H9 (cell line): ENCODE data around the gene SFMBT2. TPM values are rescaled to one million over a fixed set of nuclear protein-coding genes. Genes with fewer than 3 reads are reported as not detected.

ENCODE experiments used
- DNase-seq: peaks from one replicate; pipeline ENCODE4 v3.0.0-alpha.2; 2017
- H2AFZ ChIP-seq: one replicate; pipeline ENCODE4 v1.6.1; 2013; ENCODE audit warnings: mild to moderate bottlenecking, low read length, control low read depth, moderate library complexity
- H2AK5ac ChIP-seq: 2 replicates; pipeline ENCODE4 v1.6.1; 2013; ENCODE audit warnings: low read length, control low read depth, mixed read lengths; ENCODE audit not compliant: insufficient read length
- H2BK120ac ChIP-seq: one replicate; pipeline ENCODE4 v1.6.1; 2013; ENCODE audit warnings: low read depth, mild to moderate bottlenecking, low read length, control low read depth, inconsistent platforms; ENCODE audit not compliant: poor library complexity, severe bottlenecking
- H2BK12ac ChIP-seq: 2 replicates; pipeline ENCODE4 v1.6.1; 2013; ENCODE audit warnings: low read length, control low read depth, mixed read lengths, low read depth; ENCODE audit not compliant: insufficient read length
- H2BK15ac ChIP-seq: 2 replicates; pipeline ENCODE4 v1.6.1; 2013; ENCODE audit warnings: low read depth, low read length, control low read depth
- H2BK20ac ChIP-seq: one replicate; pipeline ENCODE4 v1.6.1; 2013; ENCODE audit warnings: low read depth, mild to moderate bottlenecking, low read length, control low read depth, inconsistent platforms; ENCODE audit not compliant: poor library complexity, severe bottlenecking
- H2BK5ac ChIP-seq: 2 replicates; pipeline ENCODE4 v1.6.1; 2013; ENCODE audit warnings: low read length, control low read depth, mixed read lengths; ENCODE audit not compliant: insufficient read length
- H3K14ac ChIP-seq: 2 replicates; pipeline ENCODE4 v1.6.1; 2013; ENCODE audit warnings: low read length, control low read depth; ENCODE audit not compliant: insufficient read depth
- H3K18ac ChIP-seq: 2 replicates; pipeline ENCODE4 v1.6.1; 2013; ENCODE audit warnings: low read depth, mild to moderate bottlenecking, mixed read lengths, low read length, control low read depth; ENCODE audit not compliant: insufficient read length
- H3K23ac ChIP-seq: 2 replicates; pipeline ENCODE4 v1.6.1; 2013; ENCODE audit warnings: low read length, control low read depth, mixed read lengths, low read depth; ENCODE audit not compliant: insufficient read length
- H3K23me2 ChIP-seq: 2 replicates; pipeline ENCODE4 v1.6.1; 2013; ENCODE audit warnings: low read depth, mild to moderate bottlenecking, mixed read lengths, low read length, control low read depth; ENCODE audit not compliant: insufficient read length, poor library complexity, severe bottlenecking
- H3K27ac ChIP-seq: 2 replicates; pipeline ENCODE4 v1.5.1; 2013; ENCODE audit warnings: low read length, control low read depth, mixed read lengths, low read depth; ENCODE audit not compliant: insufficient read length
- H3K27me3 ChIP-seq: 2 replicates; pipeline ENCODE4 v1.6.1; 2013; ENCODE audit warnings: low read length, control low read depth, inconsistent platforms; ENCODE audit not compliant: insufficient read depth
- H3K4ac ChIP-seq: 2 replicates; pipeline ENCODE4 v1.6.1; 2013; ENCODE audit warnings: low read depth, mild to moderate bottlenecking, control low read depth, inconsistent platforms, low read length, moderate library complexity
- H3K4me1 ChIP-seq: 2 replicates; pipeline ENCODE4 v1.6.1; 2013; ENCODE audit warnings: low read length, control low read depth, inconsistent platforms; ENCODE audit not compliant: insufficient read depth
- H3K4me2 ChIP-seq: 2 replicates; pipeline ENCODE4 v1.6.1; 2013; ENCODE audit warnings: low read length, control low read depth, mixed read lengths; ENCODE audit not compliant: insufficient read length, insufficient read depth
- H3K56ac ChIP-seq: 2 replicates; pipeline ENCODE4 v1.6.1; 2013; ENCODE audit warnings: low read depth, mild to moderate bottlenecking, mixed read lengths, low read length, control low read depth; ENCODE audit not compliant: insufficient read length
- H3K79me1 ChIP-seq: 2 replicates; pipeline ENCODE4 v1.6.1; 2013; ENCODE audit warnings: low read depth, mild to moderate bottlenecking, moderate library complexity, low read length, control low read depth, inconsistent platforms; ENCODE audit not compliant: insufficient read depth, poor library complexity, severe bottlenecking
- H3K79me2 ChIP-seq: 2 replicates; pipeline ENCODE4 v1.6.1; 2013; ENCODE audit warnings: low read length, control low read depth, inconsistent platforms; ENCODE audit not compliant: insufficient read depth
- H3K9ac ChIP-seq: 2 replicates; pipeline ENCODE4 v1.6.1; 2013; ENCODE audit warnings: low read length, control low read depth, mixed read lengths; ENCODE audit not compliant: insufficient read length; ENCODE audit errors: extremely low read depth
- H3K9me3 ChIP-seq: one replicate; pipeline ENCODE4 v1.6.1; 2013; ENCODE audit warnings: low read depth, low read length, inconsistent platforms; ENCODE audit not compliant: control insufficient read depth
- H3T11ph ChIP-seq: one replicate; pipeline ENCODE4 v1.6.1; 2013; ENCODE audit warnings: mild to moderate bottlenecking, low read length, control low read depth, inconsistent platforms
- H4K20me1 ChIP-seq: one replicate; pipeline ENCODE4 v1.6.1; 2013; ENCODE audit not compliant: control insufficient read depth, insufficient read length, insufficient read depth
- H4K5ac ChIP-seq: 2 replicates; pipeline ENCODE4 v1.6.1; 2013; ENCODE audit warnings: low read depth, mild to moderate bottlenecking, mixed read lengths, low read length, control low read depth; ENCODE audit not compliant: insufficient read length
- H4K8ac ChIP-seq: replicated peaks from 2 replicates; pipeline ENCODE4 v1.6.1; 2013; ENCODE audit warnings: low read length, control low read depth, mixed read lengths, low read depth; ENCODE audit not compliant: insufficient read length
- H4K91ac ChIP-seq: 2 replicates; pipeline ENCODE4 v1.6.1; 2013; ENCODE audit warnings: low read depth, mild to moderate bottlenecking, moderate library complexity, mixed read lengths, low read length, control low read depth; ENCODE audit not compliant: insufficient read length
- H3K27ac Mint-ChIP-seq, 3 experiments: 2 replicates in 2 of 3; 3 replicates in 1 of 3; pipeline ENCODE4 v1.8.0; 2020 to 2021; ENCODE audit warnings: mixed read lengths in 3 of 3, mild to moderate bottlenecking in 1 of 3, moderate library complexity in 1 of 3
- H3K27me3 Mint-ChIP-seq: 2 replicates; pipeline ENCODE4 v1.8.0; 2021; ENCODE audit warnings: low read depth, mild to moderate bottlenecking, moderate library complexity, mixed read lengths
- H3K36me3 Mint-ChIP-seq, 3 experiments: 2 replicates in 2 of 3; 3 replicates in 1 of 3; pipeline ENCODE4 v1.8.0; 2020 to 2021; ENCODE audit warnings: low read depth in 3 of 3, mixed read lengths in 3 of 3; ENCODE audit not compliant: insufficient read depth in 1 of 3
- H3K4me1 Mint-ChIP-seq, 2 experiments: 2 replicates each; pipeline ENCODE4 v1.8.0; 2020; ENCODE audit warnings: mixed read lengths in 2 of 2
- H3K4me3 Mint-ChIP-seq, 2 experiments: 2 replicates in 1 of 2; 3 replicates in 1 of 2; pipeline ENCODE4 v1.8.0; 2020 to 2021; ENCODE audit warnings: mild to moderate bottlenecking in 2 of 2, mixed read lengths in 2 of 2, moderate library complexity in 1 of 2
- H3K9me3 Mint-ChIP-seq, 2 experiments: 2 replicates in 1 of 2; 3 replicates in 1 of 2; pipeline ENCODE4 v1.8.0; 2020; ENCODE audit warnings: mild to moderate bottlenecking in 2 of 2, mixed read lengths in 2 of 2, moderate library complexity in 1 of 2
- CTCF ChIP-seq: fragments of 200-600 bp; sonication (generic); conservative IDR thresholded peaks from 3 replicates; pipeline ENCODE4 v1.8.0; 2021; ENCODE audit warnings: antibody characterized with exemption, mild to moderate bottlenecking
- WGBS: extraction: QIAGEN DNeasy Blood & Tissue Kit; methylation state at CpG from one replicate; pipeline ENCODE4 v1.1.7; 2013; ENCODE audit warnings: missing lambda C conversion rate, low lambda C conversion rate, mixed read lengths; ENCODE audit not compliant: insufficient read length; ENCODE audit errors: extremely low coverage; 5-methylcytosine and 5-hydroxymethylcytosine counted together
- total RNA-seq: library from RNA; stranded (reverse); gene quantifications from 2 replicates; pipeline ENCODE4 v1.2.1, GENCODE V29; 2021

Gene SFMBT2
- total RNA-seq, 1 experiment from 2014 or later: 5.3 TPM

- H3K9ac ChIP-seq: no peak overlapping the region
- no peak overlapping the region for H3K14ac ChIP-seq
- H3K4me1 ChIP-seq: no peaks in the 10 kb centered on the region; the same call in 1 of the 2 replicates
- no peaks in the 10 kb centered on the region for H3K79me2 ChIP-seq
- H2BK5ac ChIP-seq: no peak overlapping the region
- no peak overlapping the region for H3T11ph ChIP-seq
- no peak for TF ChIP-seq CTCF
- H2AK5ac ChIP-seq: no peak overlapping the region
- H4K8ac ChIP-seq: no peak overlapping the region
- H3K4me2 ChIP-seq: no peak overlapping the region
- H3K23ac ChIP-seq: no peak overlapping the region
- H3K4me3 Mint-ChIP-seq: no peak overlapping the region
- H2AFZ ChIP-seq: no peak overlapping the region
- no peaks in the 10 kb centered on the region for H3K9me3 ChIP-seq
- no peak overlapping the region for H3K27ac Mint-ChIP-seq
- no CpG with 5 or more reads among the region's 7 CpGs for WGBS
- no peak overlapping the region for H3K4ac ChIP-seq
- peaks cover 22 to 26% of the 10 kb centered on the region in 2 experiments for H3K4me1 Mint-ChIP-seq
- peaks cover 2 to 6% (median 4%) of the 10 kb centered on the region in 3 experiments; a peak in 3 of 7 replicates for H3K36me3 Mint-ChIP-seq
- no peak overlapping the region for H3K27ac ChIP-seq
- H3K27me3 Mint-ChIP-seq: no peaks in the 10 kb centered on the region
- H2BK120ac ChIP-seq: no peak overlapping the region
- H4K91ac ChIP-seq: no peak overlapping the region
- no peak overlapping the region for H2BK12ac ChIP-seq
- no peak overlapping the region for H4K5ac ChIP-seq
- H3K9me3 Mint-ChIP-seq: peaks cover 2 to 5% of the 10 kb centered on the region in 2 experiments; a peak in 4 of 5 replicates
- H3K18ac ChIP-seq: no peak overlapping the region
- no peaks in the 10 kb centered on the region for H4K20me1 ChIP-seq
- H3K27me3 ChIP-seq: no peaks in the 10 kb centered on the region
- no peak for DNase-seq
- H3K79me1 ChIP-seq: no peaks in the 10 kb centered on the region
- H2BK15ac ChIP-seq: no peak overlapping the region
- no peak overlapping the region for H3K56ac ChIP-seq
- no peaks in the 10 kb centered on the region for H3K23me2 ChIP-seq
- no peak overlapping the region for H2BK20ac ChIP-seq
These were observed 72.4 kb downstream of the SFMBT2 start for GRCh38 chr10:7338469-7338868.
